GM12878 (cell line): ENCODE data around the gene RIC1. TPM values are rescaled to one million over a fixed set of nuclear protein-coding genes. Genes with fewer than 3 reads are reported as not detected.

Experiments
- ATAC-seq: fragments of 200-7000 bp; cut with Tn5 transposase; 3 replicates; pipeline ENCODE4 v1.9.1; 2020; ENCODE audit warnings: mild to moderate bottlenecking, moderate library complexity
- BruUV-seq: library from RNA; stranded (reverse); fragments of 400-500 nt; replicated peaks from 2 replicates; lab custom pipeline; 2021; lab: Mats Ljungman, UMichigan
- CTCF ChIA-PET: fragments of 300-600 bp; sonication (Branson Sonifier 250); formaldehyde crosslinking; extraction: SDS; loops from one replicate; lab custom pipeline; 2021; ENCODE audit warnings: inconsistent platforms; lab: Yijun Ruan, JAX
- POLR2A ChIA-PET: fragments of 350-600 bp; formaldehyde crosslinking; extraction: SDS; loops from one replicate; lab custom pipeline; 2021; ENCODE audit warnings: inconsistent platforms; lab: Charles Lee
- RAD21 ChIA-PET: fragments of 300-600 bp; sonication (Branson Sonifier 250); formaldehyde crosslinking; loops from one replicate; lab custom pipeline; 2023; ENCODE audit warnings: antibody characterized with exemption; ENCODE audit not compliant: unreplicated experiment; lab: Charles Lee
- SMC1A ChIA-PET: fragments of 300-600 bp; sonication (Branson Sonifier 250); formaldehyde crosslinking; loops from one replicate; lab custom pipeline; 2023; ENCODE audit not compliant: unreplicated experiment, uncharacterized antibody; lab: Charles Lee
- DNase-seq: peaks from one replicate; pipeline ENCODE4 v3.0.0-alpha.2; 2011; ENCODE audit warnings: low read depth, low spot score
- FAIRE-seq: peaks from 3 replicates; lab custom pipeline; 2011; peaks lifted over from hg19 to GRCh38; lab: Jason Lieb, UNC
- H2AFZ ChIP-seq: 2 replicates; pipeline ENCODE4 v1.6.0; 2011; ENCODE audit warnings: low read depth, low read length, control low read depth; ENCODE audit not compliant: control insufficient read depth
- H3K27ac ChIP-seq: 2 replicates; pipeline ENCODE4 v1.5.1; 2011; ENCODE audit warnings: control low read depth; ENCODE audit not compliant: control insufficient read depth, insufficient read depth
- H3K27me3 ChIP-seq, 2 experiments: replicated peaks in 1 of 2; 2 replicates each; pipeline versions ENCODE4 v1.6.0 to v1.6.1; 2011; ENCODE audit warnings: low read length in 1 of 2; ENCODE audit not compliant: control insufficient read depth in 2 of 2, insufficient read depth in 2 of 2
- H3K36me3 ChIP-seq, 2 experiments: 2 replicates each; pipeline ENCODE4 v1.5.1; 2011; ENCODE audit warnings: low read length in 1 of 2; ENCODE audit not compliant: control insufficient read depth in 2 of 2, insufficient read depth in 2 of 2
- H3K4me1 ChIP-seq: 2 replicates; pipeline ENCODE4 v1.6.1; 2011; ENCODE audit warnings: mild to moderate bottlenecking, low read length, moderate library complexity, mixed read lengths; ENCODE audit not compliant: control insufficient read depth, insufficient read depth
- H3K4me2 ChIP-seq: 2 replicates; pipeline ENCODE4 v1.6.0; 2011; ENCODE audit warnings: control low read depth; ENCODE audit not compliant: control insufficient read depth, insufficient read depth
- H3K4me3 ChIP-seq: fragments of 200-600 bp; sonication (generic); 2 replicates; pipeline ENCODE4 v1.5.1; 2016
- H3K79me2 ChIP-seq: 2 replicates; pipeline ENCODE4 v1.6.0; 2011; ENCODE audit warnings: low read length; ENCODE audit not compliant: control insufficient read depth, insufficient read depth
- H3K9ac ChIP-seq: 2 replicates; pipeline ENCODE4 v1.8.0; 2011; ENCODE audit warnings: low read length, control low read depth, mixed read lengths; ENCODE audit not compliant: control insufficient read depth, insufficient read depth
- H3K9me3 ChIP-seq: replicated peaks from 3 replicates; pipeline ENCODE4 v1.5.1; 2011; ENCODE audit warnings: mild to moderate bottlenecking, low read length; ENCODE audit not compliant: control insufficient read depth, insufficient read depth
- H4K20me1 ChIP-seq: 2 replicates; pipeline ENCODE4 v1.6.0; 2011; ENCODE audit not compliant: control insufficient read depth, insufficient read depth
- CEBPB ChIP-seq, 2 experiments: fragments of 150-350 bp in 1 of 2; IDR thresholded peaks; 2 replicates each; pipeline ENCODE4 v1.6.1; 2012 to 2014; ENCODE audit warnings: low read depth in 2 of 2, low read length in 2 of 2, borderline replicate concordance in 1 of 2, inconsistent platforms in 1 of 2
- KAT2A ChIP-seq: conservative IDR thresholded peaks from 2 replicates; pipeline ENCODE4 v1.6.1; 2011; ENCODE audit warnings: low read depth, low read length; ENCODE audit not compliant: control insufficient read depth
- MYB ChIP-seq: fragments of 150-350 bp; IDR thresholded peaks from 2 replicates; pipeline ENCODE4 v1.6.1; 2014; ENCODE audit warnings: mild to moderate bottlenecking, low read depth, low read length, borderline replicate concordance
- PKNOX1 ChIP-seq: fragments of 450-650 bp; IDR thresholded peaks from 2 replicates; pipeline ENCODE4 v1.6.1; 2016; ENCODE audit warnings: mild to moderate bottlenecking
- SMAD1 ChIP-seq: fragments of 450-650 bp; IDR thresholded peaks from 2 replicates; pipeline ENCODE4 v1.6.1; 2018; ENCODE audit warnings: mild to moderate bottlenecking, low read depth; ENCODE audit not compliant: partially characterized antibody
- SREBF2 ChIP-seq: IDR thresholded peaks from 2 replicates; pipeline ENCODE4 v1.6.1; 2012; ENCODE audit warnings: mild to moderate bottlenecking, low read length
- ZZZ3 ChIP-seq: IDR thresholded peaks from 2 replicates; pipeline ENCODE4 v1.6.1; 2011; ENCODE audit warnings: low read depth; ENCODE audit not compliant: control insufficient read depth, insufficient read length
- in situ Hi-C: fragments of 300-500 bp; cut with MboI; formaldehyde crosslinking; loops from 9 replicates; pipeline ENCODE4 v1.14.3; 2018; ENCODE audit warnings: mixed read lengths
- intact Hi-C: fragments of 100-400 bp; cut with micrococcal nuclease; formaldehyde crosslinking; loops from one replicate; pipeline ENCODE4 v1.14.2; 2022; ENCODE audit not compliant: unreplicated experiment
- polyA plus RNA-seq, 11 experiments: library from polyadenylated mRNA; depleted of rRNA in 4 of 11; unstranded in 6 of 11; stranded (reverse) in 5 of 11; fragments of >200 nt; fragmentation: Nextera tagmentation in 4 of 11; fragmentation: Illumina TruSeq in 1 of 11; extraction: Ambion mirVana in 4 of 11; extraction: Trizol in 1 of 11; gene quantifications; 1 replicate in 1 of 11; 2 replicates in 10 of 11; pipeline versions ENCODE4 v1.2.1 to v1.2.3, GENCODE V29; 2011 to 2016; ENCODE audit warnings: inconsistent platforms in 2 of 11, missing spikeins in 2 of 11, low read depth in 1 of 11
- total RNA-seq, 4 experiments: library from RNA; depleted of rRNA in 3 of 4; stranded (reverse); fragments of >200 nt in 3 of 4; fragmentation: Illumina TruSeq in 1 of 4; extraction: Trizol in 1 of 4; gene quantifications; 2 replicates each; pipeline versions ENCODE4 v1.2.1 to v1.2.3, GENCODE V29; 2013 to 2021

RIC1 gene
- total and polyA plus RNA-seq, 10 of the 15 experiments (the other 5 are each of a cell fraction or from before 2014, with no cell fraction given) = 6.2 to 59.8 (median 33.3) TPM

DNA sequence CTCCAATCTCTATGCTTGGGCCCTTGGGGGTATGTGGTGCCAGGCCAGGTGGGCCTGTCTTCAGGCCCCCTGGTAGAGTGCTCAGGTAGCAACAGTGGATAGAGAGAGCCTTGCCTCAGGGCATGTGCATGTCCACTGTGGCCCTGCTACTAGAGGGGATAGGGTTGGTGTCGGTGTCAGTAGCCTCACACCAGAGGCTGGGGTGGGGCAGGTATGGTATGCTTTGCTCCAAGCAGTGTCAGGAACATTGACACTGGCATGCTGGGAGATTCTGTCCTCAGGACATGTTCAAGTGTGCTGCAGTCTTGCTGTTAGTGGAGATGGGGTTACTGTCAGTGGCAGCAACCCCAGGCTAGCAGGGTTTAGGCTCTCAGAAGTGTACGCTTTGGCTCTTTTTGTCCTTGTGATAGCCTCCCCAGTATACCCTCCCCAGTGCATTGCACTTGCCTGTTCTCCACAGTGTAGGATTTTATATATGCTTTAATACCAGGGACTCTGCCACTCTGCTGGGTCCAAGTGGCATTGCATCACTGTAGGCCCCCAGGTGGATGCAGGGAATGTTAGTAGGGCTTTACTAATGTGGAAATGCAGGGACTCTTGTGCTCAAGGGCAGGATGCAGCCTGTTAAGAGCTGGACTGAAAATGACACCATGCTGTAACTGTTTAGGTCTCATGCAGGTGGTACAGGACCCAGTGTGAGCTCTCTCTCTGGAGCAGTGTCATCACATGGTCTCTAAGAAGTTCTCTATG, 21.6 kb downstream of the RIC1 start (continued):
- TF ChIP-seq SMAD1 (no peak), KAT2A (no peak), PKNOX1 (no peak), ZZZ3 (no peak), SREBF2 (no peak), MYB (no peak)

DNA sequence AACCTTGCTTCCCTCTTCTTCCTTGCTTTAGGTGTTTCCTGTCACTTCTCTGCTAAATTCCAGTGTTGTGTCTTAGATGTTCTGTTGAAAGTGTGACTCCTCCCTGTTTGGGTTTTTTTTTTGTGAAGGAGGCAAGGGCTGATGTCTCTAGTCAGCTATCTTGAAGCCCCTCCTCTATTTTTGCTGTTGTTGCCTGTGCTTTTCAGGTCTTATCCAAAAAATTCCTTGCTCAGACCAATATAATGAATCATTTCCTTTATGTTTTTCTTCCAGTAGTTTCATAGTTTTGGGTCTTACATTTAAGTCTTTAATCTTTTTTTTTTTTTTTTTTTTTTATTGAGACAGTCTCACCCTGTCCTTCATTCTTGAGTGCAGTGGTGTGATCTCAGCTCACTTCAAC, 22.3 kb downstream of the RIC1 start:
- H4K20me1 ChIP-seq = no peaks in the 10 kb centered on the region

More for the DNA sequence above, 22.3 kb downstream of the RIC1 start:
- intact Hi-C loops (no loop called here), in situ Hi-C loops (no loop called here)
- TF ChIP-seq MYB = no peak
- TF ChIP-seq CEBPB (IDR thresholded peaks at IDR 0.05; ENCODE audit: borderline replicate concordance in 1 of 2, low read depth in 2 of 2, low read length in 2 of 2) = no peak
- peaks cover 0 to 5% of the 10 kb centered on the region in 2 experiments; a peak in 2 of 4 replicates for H3K36me3 ChIP-seq
- H3K27me3 ChIP-seq = no peaks in the 10 kb centered on the region
- peaks cover 21% of the 10 kb centered on the region for H3K9me3 ChIP-seq
- ATAC-seq (no peak), FAIRE-seq (no peak), DNase-seq (no peak)
- POLR2A ChIA-PET = interaction anchor here (0.6 to 0.7 kb wide), 2 partner anchors 23 to 207 kb away, joined by 3 to 5 read pairs; no protein-coding TSS in a partner anchor
- H3K4me3 ChIP-seq = no peak overlapping the region
- H3K4me1 ChIP-seq = no peaks in the 10 kb centered on the region
- CTCF ChIA-PET = interaction anchor here (1.1 to 1.3 kb wide), 2 partner anchors 11 to 12 kb away, joined by 3 to 4 read pairs; no protein-coding TSS in a partner anchor
- H3K79me2 ChIP-seq = peaks cover 91% of the 10 kb centered on the region
- RAD21 ChIA-PET = no interaction called here
- no peak overlapping the region for H3K27ac ChIP-seq
- no peak overlapping the region for H3K4me2 ChIP-seq
- H3K9ac ChIP-seq = no peak overlapping the region
- BruUV-seq = no TSS peak
- H2AFZ ChIP-seq = no peak overlapping the region
- SMC1A ChIA-PET = interaction anchor here (1.0 to 1.4 kb wide), 2 partner anchors 19 kb away, joined by 3 to 5 read pairs; no protein-coding TSS in a partner anchor
